Measurements from ENCODE around the gene CASZ1.

Gene CASZ1

GRCh38 chr1:10832703-10833102, 36.3 kb upstream of the CASZ1 start:
- TF ChIP-seq TAF1 (IDR thresholded peaks at IDR 0.05; ENCODE audit: borderline replicate concordance, low read depth, low read length): no peak
- TF ChIP-seq POLR2A (IDR thresholded peaks at IDR 0.05; ENCODE audit: low read depth, low read length): no peak
- no peak for TF ChIP-seq POLR2AphosphoS5 (IDR thresholded peaks at IDR 0.05; ENCODE audit: low read depth, low read length)
- DNase-seq (ENCODE audit: insufficient read length) (no peak), FAIRE-seq (no peak)

GRCh38 chr1:10830961-10831668, 34.7 kb upstream of the CASZ1 start:
- FAIRE-seq (no peak), DNase-seq (ENCODE audit: insufficient read length) (no peak)
- TF ChIP-seq TAF1 (IDR thresholded peaks at IDR 0.05; ENCODE audit: borderline replicate concordance, low read depth, low read length) (no peak), POLR2A (IDR thresholded peaks at IDR 0.05; ENCODE audit: low read depth, low read length) (no peak), POLR2AphosphoS5 (IDR thresholded peaks at IDR 0.05; ENCODE audit: low read depth, low read length) (no peak)

- no peak for DNase-seq (ENCODE audit: insufficient read length)
- TF ChIP-seq TAF1 (IDR thresholded peaks at IDR 0.05; ENCODE audit: borderline replicate concordance, low read depth, low read length): no peak
- no peak for TF ChIP-seq POLR2A (IDR thresholded peaks at IDR 0.05; ENCODE audit: low read depth, low read length)
- TF ChIP-seq POLR2AphosphoS5 (IDR thresholded peaks at IDR 0.05; ENCODE audit: low read depth, low read length): no peak
- no peak for FAIRE-seq
Observed at GRCh38 chr1:10829965-10830515, 33.6 kb upstream of the CASZ1 start.

- DNase-seq (ENCODE audit: insufficient read length): no peak
- no peak for FAIRE-seq
Observed at GRCh38 chr1:10829067-10829818, 32.8 kb upstream of the CASZ1 start.

GRCh38 chr1:10827377-10828333, 31.2 kb upstream of the CASZ1 start:
- no peak for TF ChIP-seq POLR2AphosphoS5 (IDR thresholded peaks at IDR 0.05; ENCODE audit: low read depth, low read length)
- no peak for TF ChIP-seq POLR2A (IDR thresholded peaks at IDR 0.05; ENCODE audit: low read depth, low read length)
- TF ChIP-seq TAF1 (IDR thresholded peaks at IDR 0.05; ENCODE audit: borderline replicate concordance, low read depth, low read length): no peak
- FAIRE-seq (no peak), DNase-seq (ENCODE audit: insufficient read length) (no peak)

More at GRCh38 chr1:10829067-10829818, 32.8 kb upstream of the CASZ1 start:
- no peak for TF ChIP-seq TAF1 (IDR thresholded peaks at IDR 0.05; ENCODE audit: borderline replicate concordance, low read depth, low read length)
- no peak for TF ChIP-seq POLR2AphosphoS5 (IDR thresholded peaks at IDR 0.05; ENCODE audit: low read depth, low read length)
- TF ChIP-seq POLR2A (IDR thresholded peaks at IDR 0.05; ENCODE audit: low read depth, low read length): no peak

GRCh38 chr1:10825592-10825991, 29.1 kb upstream of the CASZ1 start:
- no peak for FAIRE-seq
- DNase-seq (ENCODE audit: insufficient read length): no peak

GRCh38 chr1:10824821-10825540, 28.5 kb upstream of the CASZ1 start:
- TF ChIP-seq TAF1 (IDR thresholded peaks at IDR 0.05; ENCODE audit: borderline replicate concordance, low read depth, low read length) (no peak), POLR2A (IDR thresholded peaks at IDR 0.05; ENCODE audit: low read depth, low read length) (no peak), POLR2AphosphoS5 (IDR thresholded peaks at IDR 0.05; ENCODE audit: low read depth, low read length) (no peak)
- DNase-seq (ENCODE audit: insufficient read length) (no peak), FAIRE-seq (no peak)

More at GRCh38 chr1:10825592-10825991, 29.1 kb upstream of the CASZ1 start:
- TF ChIP-seq POLR2A (IDR thresholded peaks at IDR 0.05; ENCODE audit: low read depth, low read length) (no peak), TAF1 (IDR thresholded peaks at IDR 0.05; ENCODE audit: borderline replicate concordance, low read depth, low read length) (no peak), POLR2AphosphoS5 (IDR thresholded peaks at IDR 0.05; ENCODE audit: low read depth, low read length) (no peak)

GRCh38 chr1:10823000-10823401, 26.6 kb upstream of the CASZ1 start:
- no peak for TF ChIP-seq POLR2A (IDR thresholded peaks at IDR 0.05; ENCODE audit: low read depth, low read length)
- no peak for TF ChIP-seq POLR2AphosphoS5 (IDR thresholded peaks at IDR 0.05; ENCODE audit: low read depth, low read length)
- no peak for TF ChIP-seq TAF1 (IDR thresholded peaks at IDR 0.05; ENCODE audit: borderline replicate concordance, low read depth, low read length)
- DNase-seq (ENCODE audit: insufficient read length) (no peak), FAIRE-seq (no peak)

GRCh38 chr1:10821388-10821787, 24.9 kb upstream of the CASZ1 start:
- TF ChIP-seq TAF1 (IDR thresholded peaks at IDR 0.05; ENCODE audit: borderline replicate concordance, low read depth, low read length): no peak
- TF ChIP-seq POLR2AphosphoS5 (IDR thresholded peaks at IDR 0.05; ENCODE audit: low read depth, low read length): no peak
- no peak for TF ChIP-seq POLR2A (IDR thresholded peaks at IDR 0.05; ENCODE audit: low read depth, low read length)
- DNase-seq (ENCODE audit: insufficient read length) (no peak), FAIRE-seq (no peak)

GRCh38 chr1:10820422-10820821, 24.0 kb upstream of the CASZ1 start:
- FAIRE-seq: no peak

More at GRCh38 chr1:10820422-10820821, 24.0 kb upstream of the CASZ1 start:
- DNase-seq (ENCODE audit: insufficient read length): no peak
- TF ChIP-seq POLR2A (IDR thresholded peaks at IDR 0.05; ENCODE audit: low read depth, low read length): no peak
- no peak for TF ChIP-seq TAF1 (IDR thresholded peaks at IDR 0.05; ENCODE audit: borderline replicate concordance, low read depth, low read length)
- no peak for TF ChIP-seq POLR2AphosphoS5 (IDR thresholded peaks at IDR 0.05; ENCODE audit: low read depth, low read length)

All from GM12892 (cell line).